HG02885 (cell line): ENCODE measurements around the gene IGFALS.
"Not testable (repeated sequence)": the region's sequence is repeated elsewhere in the genome, so short reads cannot be mapped to it uniquely, and the experiment has no call there.

Experiments used
- ATAC-seq: cut with Tn5 transposase; IDR thresholded peaks from one replicate; pipeline ENCODE4 v1.9.1; 2021; ENCODE audit warnings: mild to moderate bottlenecking; ENCODE audit not compliant: unreplicated experiment, poor library complexity

IGFALS gene

DNA sequence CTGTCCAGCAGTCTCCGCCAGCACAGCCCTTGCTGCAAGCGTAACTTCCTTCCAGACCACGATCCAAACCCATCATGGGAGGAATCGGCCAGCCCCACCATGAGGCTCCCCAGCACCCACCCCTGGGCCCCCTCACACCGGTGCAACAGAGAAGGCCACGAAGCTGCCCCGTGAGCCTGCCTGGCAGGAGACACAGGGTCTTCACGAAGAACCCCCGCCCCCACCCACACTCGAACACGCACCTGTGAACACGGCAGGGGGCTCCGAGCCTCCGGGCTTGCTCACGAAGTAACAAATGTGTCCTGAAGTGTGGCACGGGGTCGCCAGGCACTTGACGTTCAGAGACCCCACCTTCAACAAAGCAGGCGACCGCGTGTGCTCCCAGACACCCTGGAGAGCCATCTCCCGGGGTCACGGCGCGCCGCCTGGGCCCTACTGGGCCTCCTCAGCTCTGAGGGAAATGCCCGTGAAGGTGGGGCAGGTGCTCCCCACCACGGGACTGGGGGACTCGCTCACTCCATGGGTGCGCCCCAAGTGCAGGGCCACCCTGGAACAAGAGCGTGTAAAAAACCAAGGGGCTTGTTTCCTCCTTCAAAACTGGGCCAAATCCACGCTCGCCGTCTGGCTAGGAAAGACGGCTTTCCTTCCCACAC, 25.5 kb upstream of the IGFALS start:
- ATAC-seq, result no peak

DNA sequence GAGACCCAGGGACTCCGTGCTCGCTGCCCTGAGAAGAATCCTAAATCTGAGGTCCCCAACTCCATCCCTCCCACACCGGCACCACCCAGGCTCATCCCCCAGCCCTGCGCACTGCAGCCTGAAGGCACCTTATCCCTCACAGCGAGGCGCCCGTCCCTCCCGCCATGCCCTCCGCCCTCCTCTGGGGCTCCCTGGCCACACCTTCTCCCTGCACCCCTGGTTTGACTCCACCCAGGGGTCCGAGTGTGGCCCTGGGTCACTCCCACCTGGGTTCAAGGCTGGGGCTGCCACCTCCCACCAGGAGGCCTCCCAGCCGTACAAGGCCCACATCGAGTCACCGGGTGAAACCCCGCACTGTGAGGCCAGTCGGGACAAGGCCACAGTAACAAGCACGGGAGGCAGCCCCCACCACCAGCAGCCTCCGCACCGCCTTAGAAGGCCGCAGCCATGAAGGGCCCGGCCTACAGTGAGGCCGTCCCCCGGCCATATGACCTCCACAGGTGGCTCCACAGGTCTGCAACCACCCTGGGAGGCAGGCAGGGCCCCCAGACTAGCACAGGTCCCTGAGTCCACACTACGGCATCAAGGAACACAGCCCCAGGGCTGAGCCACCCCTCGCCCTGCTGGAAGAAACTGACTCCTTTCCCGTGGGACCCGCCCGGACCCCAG, 24.8 kb upstream of the IGFALS start:
- ATAC-seq, result no peak

DNA sequence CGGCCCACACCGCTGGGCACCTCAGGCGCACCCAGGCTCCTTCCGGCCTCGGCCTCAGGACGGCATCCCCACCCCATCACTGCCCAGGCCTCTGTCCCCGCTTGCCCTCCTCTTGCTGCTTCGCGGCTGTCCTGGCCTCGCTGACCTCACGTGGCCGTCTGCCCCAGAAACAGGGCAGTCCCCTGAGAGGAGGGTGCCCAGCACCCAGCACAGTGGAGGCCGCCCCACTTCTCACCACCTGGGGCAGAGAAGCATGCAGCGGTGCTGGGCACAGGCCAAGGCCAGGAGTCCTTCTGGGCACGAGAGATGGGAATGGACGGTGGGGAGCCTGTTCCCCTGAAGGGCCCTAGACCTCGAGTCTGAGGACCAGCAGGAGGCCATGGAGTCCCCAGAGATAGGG, 24.2 kb upstream of the IGFALS start:
- no peak for ATAC-seq

DNA sequence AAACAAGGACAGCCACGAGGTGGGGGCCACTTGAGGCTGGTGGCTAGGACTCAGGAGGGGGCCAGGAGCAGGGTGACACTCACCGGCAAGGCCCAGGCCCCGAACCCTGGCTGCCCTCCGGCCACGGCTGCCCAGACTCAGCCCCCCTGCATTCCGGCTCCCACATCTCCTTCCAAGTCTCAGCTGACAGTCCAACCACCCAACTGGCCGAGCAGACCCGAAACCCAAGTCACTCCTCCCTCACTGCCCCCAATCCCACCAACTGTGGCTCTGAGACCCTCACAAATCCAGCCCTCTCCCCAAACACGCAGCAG, 23.7 kb upstream of the IGFALS start:
- ATAC-seq, result no peak

DNA sequence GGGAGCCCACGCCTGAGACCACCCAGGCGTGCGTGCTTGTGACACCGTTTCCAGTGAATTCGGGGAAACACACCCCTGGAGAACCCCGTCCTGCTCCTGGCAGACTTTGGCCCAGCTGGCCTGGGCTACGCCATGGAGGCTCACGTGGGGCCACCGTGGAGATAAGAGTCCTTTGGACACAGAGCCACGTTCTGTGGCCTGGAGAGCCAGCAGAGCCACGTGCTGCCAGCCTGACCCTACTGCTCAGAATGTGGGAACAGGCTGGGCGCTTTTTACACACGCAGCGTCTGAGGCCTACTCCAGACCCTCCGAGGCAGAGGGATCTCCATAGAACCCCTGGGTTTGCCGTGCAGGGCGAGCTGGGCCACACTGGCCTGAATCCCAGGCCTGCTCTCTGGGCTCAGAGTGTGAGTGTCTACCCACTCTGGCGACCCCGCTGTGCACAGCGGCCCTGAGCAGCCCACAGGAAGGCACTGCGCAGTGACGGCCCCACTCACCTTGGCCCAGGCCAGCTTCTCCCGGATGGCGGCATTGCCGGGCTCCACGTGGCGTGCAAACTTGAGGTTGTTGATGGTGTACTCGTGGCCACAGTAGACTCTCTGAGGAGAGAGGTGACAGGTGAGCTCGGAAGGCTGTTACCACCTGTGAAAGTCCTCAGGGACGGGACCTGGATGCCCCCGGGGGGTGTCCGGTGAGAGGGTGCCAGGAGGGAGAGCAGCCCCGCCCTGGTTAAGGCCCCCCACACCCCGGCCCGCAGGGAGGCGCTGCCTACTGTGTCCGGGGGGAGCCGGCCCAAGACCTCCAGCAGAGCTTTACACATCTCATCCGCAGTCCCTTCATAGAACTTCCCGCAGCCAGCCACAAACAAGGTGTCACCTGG, 23.1 kb upstream of the IGFALS start:
- no peak for ATAC-seq

DNA sequence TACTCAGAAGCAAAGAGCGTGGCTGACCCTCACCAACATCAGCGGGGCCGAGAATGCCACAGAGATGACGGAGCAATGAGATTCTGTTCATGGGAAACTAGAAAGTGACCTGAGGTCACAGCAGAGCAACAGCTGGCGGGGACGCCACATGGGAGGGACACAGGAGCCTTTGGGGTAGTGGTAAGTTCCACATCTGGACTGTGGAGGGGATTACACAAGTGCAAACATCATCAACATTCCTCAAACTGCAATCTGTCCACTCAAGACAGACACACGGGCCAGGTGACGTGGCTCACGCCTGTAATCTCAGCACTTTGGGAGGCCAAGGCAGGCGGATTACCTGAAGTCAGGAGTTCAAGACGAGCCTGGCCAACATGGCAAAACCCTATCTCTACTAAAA, 22.0 kb upstream of the IGFALS start:
- no peak for ATAC-seq

DNA sequence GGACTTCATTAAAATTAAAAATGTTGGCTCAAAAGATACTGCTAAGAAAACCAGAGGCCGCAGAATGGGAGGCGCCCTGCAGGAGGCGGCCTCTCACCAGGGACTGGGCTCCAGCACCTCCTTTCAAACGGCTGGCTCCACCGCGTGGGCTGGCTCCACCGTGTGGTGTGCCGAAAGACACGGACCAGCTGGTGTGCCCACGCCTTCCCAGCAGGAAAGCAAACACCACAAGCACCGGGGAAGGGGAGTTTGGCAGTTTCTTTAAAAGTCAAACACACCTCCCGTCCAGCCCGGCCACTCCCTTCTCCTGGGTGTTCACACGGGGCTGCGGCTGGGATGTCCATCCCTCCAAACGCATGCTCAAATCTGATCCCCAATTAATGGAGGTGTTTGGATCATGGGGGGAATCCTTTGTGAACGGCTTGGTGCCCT, 19.2 kb upstream of the IGFALS start:
- no peak for ATAC-seq

DNA sequence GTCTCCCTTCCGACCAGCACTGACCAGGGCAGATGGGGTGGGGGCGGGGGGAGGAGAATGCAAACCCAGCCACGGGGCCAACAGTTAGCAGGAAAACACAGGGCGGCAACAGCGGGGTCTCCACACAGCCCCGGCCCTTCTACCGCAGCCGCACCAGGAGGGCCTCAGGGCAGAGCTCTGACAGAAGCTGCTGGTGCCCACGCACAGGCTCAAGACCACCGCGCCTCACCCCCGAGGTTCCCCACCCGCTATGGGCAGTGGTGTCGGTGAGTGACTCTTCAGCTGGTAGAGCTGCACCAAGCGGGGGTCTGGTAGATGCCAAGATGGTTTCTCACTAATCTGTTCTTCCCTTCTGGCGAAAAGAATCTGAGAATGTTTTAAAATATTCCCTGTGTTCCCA, 17.0 kb upstream of the IGFALS start:
- no peak for ATAC-seq

DNA sequence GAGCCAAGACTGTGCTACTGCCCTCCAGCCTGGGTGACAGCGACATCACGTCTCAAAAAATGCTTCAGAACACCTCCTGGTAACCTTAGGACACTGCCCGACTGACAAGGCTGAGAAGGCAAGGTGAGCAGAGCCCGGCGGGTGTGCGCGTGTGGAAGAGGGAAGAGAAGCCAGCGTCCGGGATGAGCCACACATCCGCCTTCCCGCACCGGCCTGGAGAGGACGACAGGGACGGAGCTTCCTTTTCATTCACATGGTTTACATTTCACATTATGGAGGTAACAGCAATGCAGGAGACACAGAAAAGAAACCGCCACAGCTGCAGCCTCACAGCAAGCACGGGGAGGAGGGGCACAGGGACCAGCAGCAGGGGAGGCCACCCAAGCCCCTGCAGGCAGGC, 16.6 kb upstream of the IGFALS start:
- no peak for ATAC-seq

DNA sequence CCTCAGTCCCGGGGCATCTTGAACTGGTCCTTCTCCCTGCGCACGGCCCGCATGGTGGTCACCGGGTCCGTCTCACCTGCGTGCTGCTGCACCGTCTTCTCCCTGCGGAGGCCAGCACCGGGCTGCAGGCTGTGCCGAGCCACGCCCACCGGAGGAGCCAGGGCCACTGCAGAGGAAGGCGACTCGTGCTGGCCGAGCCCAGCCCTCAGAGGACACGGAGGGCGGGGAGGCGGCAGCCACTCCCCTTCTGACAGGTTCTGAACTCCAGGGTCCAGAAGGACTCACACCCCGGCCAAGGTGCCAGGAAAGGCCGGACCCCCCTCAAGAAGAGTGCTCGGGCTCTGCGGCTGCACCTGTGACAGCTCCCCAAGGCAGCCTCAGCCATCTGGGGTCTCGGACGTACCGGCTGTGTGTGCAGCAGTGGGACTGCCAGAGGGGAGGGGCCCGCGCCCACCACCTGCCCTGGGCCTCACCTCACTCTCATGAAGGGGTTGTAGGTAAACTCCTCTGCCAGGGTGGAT, 15.8 kb upstream of the IGFALS start:
- no peak for ATAC-seq

DNA sequence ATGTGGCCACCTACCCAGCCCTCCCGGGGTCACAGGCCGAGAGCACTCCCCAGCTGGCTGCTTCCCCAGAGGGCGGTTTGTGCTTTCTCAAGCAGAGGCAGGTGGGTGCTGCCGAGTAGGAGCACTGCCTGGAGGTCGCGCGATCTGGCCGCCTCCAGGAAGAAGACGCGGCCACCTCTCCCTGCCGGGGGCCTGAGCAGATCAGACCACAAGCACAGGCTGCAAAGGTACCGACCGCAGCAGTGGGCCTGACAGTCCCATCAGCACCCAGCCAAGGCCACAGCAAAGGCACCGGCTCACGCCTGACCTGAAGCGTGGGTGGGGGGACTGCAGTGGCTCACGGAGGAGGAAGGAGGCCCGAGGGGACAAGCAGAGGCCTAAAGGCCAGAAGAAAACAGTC, 15.2 kb upstream of the IGFALS start:
- no peak for ATAC-seq

DNA sequence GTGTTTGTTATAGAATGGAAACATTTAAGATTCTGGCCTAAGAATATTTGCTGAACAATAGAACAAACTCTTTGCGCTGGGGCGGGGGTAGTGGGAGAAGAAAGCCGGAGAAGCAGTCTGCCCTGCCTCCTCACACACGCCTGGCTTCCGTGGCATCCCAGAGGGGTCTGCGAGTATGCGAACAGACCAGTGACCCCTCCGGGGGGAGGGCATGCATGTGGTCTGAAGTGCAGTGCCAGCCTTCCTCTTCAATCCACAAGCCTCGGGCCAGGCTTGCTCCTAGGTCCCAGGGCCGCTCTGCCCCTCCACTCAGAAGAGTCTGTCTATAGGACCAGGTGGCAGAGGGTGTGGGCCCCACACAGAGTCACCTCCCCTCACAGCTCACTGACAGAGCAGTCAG, 14.1 kb upstream of the IGFALS start:
- no peak for ATAC-seq

DNA sequence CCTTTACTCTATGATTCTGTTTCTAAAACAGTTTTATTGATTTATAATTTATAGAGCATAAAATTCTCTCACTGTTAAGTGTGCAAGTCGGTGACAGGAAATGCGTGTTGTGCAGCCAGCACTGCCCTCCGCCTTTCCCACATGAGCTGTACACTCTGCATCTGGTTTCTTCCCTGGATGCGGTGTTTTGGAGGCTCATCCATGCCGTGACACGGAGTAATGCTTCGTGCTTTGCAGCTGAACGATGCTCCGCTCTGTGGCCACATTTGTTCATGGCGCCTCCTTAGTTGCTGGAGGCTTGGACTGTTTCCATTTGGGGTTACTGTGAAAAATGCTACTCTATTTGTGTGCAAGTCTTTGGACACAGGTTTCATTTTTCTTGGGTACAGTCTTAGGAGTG, 7.2 kb upstream of the IGFALS start:
- ATAC-seq, result no peak

DNA sequence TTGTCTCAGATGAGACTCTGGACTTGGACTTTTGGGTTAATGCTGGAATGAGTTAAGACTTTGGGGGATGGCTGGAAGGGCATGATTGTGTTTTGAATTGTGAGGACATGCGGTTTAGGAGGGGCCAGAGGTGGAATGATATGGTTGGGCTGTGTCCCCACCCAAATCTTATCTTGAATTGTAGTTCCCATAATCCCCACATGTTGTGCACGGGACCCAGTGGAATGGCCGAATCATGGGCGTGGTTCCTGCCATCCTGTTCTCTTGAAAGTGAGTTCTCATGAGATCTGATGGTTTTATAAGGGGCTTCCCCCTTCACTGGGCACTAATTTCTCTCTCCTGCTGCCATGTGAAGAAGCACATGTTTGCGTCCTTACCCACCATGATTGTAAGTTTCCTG, 5.8 kb upstream of the IGFALS start:
- not testable (repeated sequence) for ATAC-seq

DNA sequence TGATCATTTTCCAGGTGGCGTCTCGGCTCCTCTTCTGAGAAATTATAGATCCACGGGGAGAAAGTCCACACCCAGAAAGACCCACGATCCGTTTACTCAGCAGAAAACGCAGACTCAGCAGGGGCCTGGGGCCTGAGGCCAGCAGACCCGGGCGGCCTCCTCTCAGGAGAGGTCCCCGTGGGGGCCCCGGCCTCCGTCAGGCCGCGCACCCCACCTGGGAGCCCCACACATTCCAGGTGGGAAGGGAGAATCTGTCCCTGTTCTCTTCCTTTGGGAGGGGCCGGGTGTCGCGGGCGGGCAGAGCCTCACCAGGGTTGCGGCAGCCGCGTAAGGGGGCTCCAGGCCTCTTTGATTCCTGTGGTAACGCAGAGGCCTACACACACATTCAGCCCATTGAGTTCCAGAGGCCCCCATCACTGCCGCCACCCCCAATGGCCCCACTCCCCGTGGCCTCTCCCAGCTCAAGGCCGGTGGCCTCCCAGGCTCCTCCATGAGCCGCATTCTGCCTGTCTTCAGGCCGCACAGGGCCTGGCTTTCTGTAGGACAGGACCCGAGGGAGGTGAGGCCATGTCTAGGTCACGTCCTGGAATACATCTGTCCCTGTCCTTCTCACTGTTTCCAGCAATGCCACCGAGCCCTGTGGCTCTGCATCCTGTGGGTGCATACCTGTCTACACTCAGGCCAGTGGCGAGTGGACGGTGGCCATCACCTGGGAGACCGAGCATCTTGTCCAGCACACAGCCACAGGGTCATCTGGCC, 1.6 kb upstream of the IGFALS start:
- no peak for ATAC-seq

DNA sequence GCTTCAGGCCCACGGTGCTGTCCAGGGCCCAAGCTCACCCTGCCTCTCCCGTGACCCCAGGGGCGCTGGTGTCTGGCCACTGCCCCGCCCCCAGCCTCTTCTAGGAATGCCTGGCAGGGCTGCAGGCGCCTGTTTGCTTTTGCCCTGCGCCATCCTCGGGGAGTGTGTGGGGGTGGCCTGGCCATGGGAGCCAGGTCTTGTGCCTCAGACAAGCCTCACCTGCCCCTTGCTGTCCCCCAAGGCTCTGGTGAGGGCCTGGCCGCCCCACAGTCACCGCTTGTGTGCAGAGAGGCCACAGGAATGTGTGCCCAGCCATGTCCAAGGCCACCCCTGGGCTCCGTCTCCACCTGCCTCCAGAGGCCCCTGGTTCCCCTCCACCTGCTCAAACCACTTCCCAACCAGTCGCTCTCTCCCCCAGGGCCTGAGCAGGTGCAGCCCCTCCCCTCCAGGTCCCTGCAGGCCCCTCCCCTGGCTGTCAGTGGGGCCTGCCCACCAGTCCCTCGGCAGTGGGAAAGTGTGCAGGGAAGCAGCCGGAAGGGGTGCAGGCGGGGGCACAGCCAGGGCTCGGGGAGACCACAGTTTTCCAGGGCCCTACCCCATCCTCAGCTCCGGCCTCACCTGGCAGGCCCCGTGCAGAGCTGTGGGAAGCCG, 841 bp upstream of the IGFALS start:
- no peak for ATAC-seq

DNA sequence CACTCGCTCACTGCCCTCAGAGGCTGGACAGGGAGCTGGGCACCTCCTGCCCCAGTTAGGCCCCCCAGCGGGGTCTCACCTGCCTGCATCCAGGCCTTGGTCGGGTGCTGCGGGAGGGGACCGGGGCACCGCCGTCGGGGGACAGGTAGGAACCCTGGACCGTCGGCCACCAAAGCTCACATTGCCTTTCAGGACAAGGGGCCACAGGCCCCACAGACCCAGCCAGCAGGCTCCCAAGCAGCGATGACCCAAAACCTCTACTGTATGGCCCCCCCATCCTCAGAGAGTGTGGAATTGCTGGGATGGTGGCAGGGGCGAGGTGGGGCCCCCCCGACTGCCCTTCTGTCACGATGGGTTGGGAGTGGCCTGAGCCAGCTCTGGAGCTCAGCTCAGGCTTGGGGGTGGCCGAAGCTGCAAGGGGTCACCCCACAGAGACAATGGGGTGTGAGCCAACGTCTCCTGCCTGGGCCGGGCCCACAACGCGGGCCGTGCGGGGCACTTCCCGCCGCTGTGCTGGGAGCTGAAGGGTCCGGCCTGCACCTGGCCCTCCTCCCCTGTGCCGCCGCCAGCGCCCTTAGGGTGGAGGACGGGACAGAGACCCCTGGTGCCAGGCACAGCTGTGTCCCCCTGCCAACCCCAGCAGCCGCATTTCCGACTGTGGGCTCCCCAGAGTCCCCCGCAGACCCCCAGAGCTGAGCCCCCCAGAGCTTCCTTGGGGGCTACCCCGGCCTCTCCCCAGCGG, 498 bp downstream of the IGFALS start:
- ATAC-seq, result no peak

DNA sequence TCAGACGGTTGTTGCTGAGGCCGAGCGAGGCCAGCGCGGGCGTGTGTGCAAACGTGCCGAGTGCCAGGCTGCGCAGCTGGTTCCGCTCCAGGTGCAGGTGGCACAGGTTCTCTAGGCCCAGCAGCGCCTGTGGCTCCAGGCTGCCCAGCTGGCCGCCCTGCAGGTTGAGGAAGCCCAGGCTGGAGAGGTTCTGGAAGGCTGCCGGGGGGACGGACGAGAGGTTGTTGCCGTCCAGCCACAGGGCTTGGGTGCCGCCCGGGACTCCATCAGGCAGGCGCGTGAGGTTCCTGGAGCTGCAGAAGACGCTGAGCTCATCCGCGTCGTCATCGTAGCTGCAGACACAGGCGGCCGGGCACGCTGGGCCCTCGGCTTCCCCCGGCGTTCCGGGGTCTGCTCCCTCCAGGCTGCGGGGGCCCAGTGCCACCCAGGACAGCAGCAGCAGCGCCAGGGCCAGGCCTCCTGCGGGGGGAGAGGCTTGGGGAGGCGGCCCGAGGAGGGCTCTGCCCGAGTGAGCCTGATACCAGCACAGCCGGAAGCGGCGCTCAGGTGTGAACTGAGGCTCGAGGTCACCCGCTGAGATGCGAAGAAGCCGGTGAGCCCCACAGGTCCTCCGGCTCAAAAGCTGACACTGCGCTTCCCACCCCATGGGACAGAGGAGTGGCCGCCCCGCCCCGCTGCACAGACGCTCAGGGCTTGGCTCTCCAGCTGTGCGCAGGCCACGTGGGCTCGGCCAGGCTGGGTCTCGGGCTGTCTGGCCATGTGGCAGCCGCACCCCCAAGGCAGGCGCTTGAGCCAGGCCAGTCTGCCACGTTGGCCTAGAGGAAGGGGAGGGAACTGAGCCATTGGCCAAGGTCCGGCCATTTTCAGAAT, 1.3 kb downstream of the IGFALS start:
- no peak for ATAC-seq
